GM19025 (cell line): ENCODE results near the gene DCC.

Experiments used
- ATAC-seq: cut with Tn5 transposase; IDR thresholded peaks from one replicate; pipeline ENCODE4 v1.9.1; 2021; ENCODE audit warnings: mild to moderate bottlenecking, low read depth, moderate library complexity; ENCODE audit not compliant: unreplicated experiment

DCC gene

GRCh38 chr18:52747869-52748268 is 407.9 kb downstream of the DCC start:
- ATAC-seq = no peak

DNA sequence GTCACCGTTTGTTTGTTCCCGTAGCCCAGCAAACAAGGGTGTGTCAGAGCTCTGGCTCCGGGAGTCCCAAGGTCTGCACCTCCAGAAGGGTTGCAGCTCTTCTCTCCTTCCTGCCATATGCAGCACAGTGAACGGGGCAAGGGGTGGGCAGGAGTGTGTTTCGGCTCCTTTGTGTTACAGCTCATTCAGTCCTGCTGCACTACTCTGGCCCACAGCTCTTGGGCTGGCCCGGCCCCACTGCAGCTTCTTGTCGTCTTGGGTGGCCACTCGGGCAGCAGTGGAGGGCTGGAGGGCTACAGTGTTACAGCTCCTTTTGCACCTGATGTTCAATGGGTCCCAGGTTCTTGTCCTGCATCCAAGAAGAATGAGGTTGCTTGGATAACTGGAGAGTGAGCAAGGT is 408.3 kb downstream of the DCC start:
- ATAC-seq = no peak

- ATAC-seq = no peak
These were observed 409.5 kb downstream of the DCC start for GRCh38 chr18:52749542-52749941.

DNA sequence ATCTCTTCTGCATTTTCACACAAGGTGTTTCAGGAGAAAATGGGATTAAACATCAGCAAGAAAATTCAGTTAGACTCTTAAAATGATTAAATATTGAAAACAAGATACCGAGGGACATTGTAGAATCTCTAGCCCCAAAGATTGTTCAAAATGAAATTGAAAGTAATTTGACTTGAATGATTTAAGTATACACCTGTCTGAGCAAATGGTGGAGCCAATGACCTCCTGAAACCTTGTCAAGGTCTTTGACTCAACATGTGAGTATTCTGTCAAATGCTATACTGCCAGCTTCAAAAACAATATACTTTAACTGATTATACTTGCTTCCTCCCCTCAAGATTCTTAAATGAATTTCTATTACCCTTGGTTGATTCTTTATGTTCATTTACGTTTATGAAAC is 411.0 kb downstream of the DCC start:
- no peak for ATAC-seq

GRCh38 chr18:52764316-52764715 is 424.3 kb downstream of the DCC start:
- ATAC-seq = no peak

GRCh38 chr18:52766002-52766545 is 426.1 kb downstream of the DCC start:
- no peak for ATAC-seq

- ATAC-seq = no peak
These were observed 441.1 kb downstream of the DCC start for GRCh38 chr18:52781113-52781512.

GRCh38 chr18:52791321-52791720 is 451.3 kb downstream of the DCC start:
- ATAC-seq = no peak

GRCh38 chr18:52812834-52813233 is 472.8 kb downstream of the DCC start:
- ATAC-seq = no peak

- no peak for ATAC-seq
These were observed 473.8 kb downstream of the DCC start for GRCh38 chr18:52813635-52814416.

DNA sequence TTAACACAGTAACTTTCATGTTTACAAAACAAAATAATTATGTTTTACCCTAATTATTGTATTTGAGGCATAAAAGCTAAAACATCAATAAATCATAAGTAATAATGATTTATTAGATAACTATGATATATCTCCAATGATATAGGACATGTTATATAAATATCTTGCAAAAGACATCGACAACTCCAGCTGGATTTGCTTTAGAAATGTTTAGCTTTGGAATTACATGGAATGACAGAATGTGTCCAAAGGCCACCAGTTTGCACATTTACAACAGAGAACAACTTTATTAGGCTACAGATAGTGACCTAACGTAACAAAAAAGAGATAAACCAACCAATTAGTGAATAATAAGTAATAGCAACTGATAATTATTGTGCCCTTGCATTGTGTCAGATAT is 475.7 kb downstream of the DCC start:
- no peak for ATAC-seq

GRCh38 chr18:52816121-52816520 is 476.1 kb downstream of the DCC start:
- ATAC-seq = no peak

DNA sequence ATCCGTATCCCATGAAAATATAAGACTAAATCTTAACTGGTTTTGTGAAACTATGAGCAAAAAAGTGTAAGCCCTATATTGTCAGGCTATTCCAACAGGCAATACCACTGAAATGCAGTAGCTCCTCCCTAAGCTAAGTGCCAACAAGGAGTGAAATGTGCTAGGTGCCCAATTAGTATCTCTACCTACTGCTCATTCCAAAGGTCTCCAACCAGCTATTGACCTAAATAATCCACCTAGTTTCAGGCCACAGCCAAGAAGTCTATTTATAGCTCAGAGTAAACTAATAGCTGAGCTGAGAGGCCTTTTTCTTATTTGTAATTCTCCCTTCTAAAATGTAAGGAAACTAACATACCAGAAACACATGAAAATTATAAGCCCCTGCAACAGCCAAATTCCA is 482.2 kb downstream of the DCC start:
- no peak for ATAC-seq

GRCh38 chr18:52824126-52824525 is 484.1 kb downstream of the DCC start:
- ATAC-seq = no peak

DNA sequence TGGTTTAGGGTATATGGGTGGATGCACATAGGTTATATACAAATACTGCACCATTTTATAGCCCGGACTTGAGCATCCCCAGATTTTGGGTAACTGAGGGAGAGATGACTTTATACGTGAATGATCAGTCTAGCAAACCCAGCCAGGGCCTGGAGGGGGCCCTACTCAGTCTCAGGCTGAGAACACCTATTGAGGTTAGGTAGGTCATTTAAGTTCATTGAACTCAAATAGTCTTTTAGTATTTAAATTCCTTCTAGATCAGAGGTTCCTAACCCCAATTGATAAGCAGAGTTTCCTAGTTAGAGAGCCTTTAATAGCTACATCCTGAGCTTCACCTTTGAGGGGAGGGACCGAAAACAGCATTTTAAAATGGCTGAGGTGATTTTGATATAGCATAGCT is 487.0 kb downstream of the DCC start:
- ATAC-seq = no peak

- no peak for ATAC-seq
These were observed 489.3 kb downstream of the DCC start for GRCh38 chr18:52829320-52829719.

DNA sequence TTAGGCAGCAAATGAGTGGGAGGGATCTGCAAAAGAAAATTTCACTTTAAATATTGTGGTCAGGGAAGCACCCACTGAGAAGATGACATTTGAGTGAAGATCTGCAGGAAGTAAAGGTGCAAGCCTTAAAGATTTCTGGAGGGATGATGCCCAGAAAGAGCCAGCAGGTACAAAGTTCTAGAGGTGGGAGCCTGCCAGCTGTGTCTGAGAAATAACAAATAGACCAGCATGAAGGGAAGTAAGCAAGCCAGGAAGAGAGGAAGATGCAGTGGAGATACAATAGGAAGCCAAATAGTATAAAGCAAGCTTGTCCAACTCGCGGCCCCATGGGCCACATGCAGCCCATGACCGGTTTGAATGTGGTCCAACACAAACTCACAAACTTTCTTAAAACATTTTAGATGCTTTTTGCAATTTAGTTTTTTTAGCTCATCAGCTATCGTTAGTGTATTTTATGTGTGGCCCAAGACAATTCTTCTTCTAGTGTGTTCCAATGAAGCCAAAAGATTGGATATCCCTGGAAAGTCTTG is 489.9 kb downstream of the DCC start:
- ATAC-seq = no peak

DNA sequence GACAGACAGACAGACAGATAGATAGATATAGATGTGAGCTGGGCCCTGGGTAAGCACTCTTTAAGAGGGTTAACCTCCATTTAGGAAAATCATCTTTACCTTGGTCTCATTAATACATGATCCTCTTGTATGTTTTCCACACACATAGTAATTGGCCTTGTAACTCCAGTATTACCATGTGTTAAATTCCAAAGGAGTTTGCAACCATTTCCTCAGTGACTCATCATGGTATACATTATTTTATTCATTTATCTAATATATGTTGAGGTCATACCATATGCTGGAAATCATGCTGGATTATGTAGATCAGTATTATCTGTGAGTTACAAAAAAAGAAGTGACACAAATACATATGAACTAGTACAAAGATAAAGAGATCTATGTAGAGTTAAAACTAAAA is 504.3 kb downstream of the DCC start:
- no peak for ATAC-seq

DNA sequence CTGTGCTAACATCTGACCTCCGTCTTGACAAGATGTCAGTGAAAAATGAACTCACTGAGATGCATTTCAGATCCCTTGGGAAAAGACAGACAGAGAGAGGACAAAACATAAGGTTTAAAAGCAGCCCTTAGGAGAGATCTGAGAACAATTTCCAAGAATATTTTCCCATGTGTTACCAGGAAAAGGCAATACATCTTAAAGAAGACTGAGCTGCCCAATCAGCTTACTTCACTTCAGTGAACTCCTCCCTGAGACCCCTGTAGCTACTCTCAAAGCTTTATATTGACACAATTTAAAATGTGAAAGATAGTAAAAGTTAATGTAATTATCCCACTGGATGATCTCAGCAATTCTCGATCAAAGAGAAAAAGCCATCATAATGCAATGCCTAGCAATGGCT is 505.0 kb downstream of the DCC start:
- no peak for ATAC-seq

GRCh38 chr18:52850031-52850560 is 510.1 kb downstream of the DCC start:
- ATAC-seq = no peak

DNA sequence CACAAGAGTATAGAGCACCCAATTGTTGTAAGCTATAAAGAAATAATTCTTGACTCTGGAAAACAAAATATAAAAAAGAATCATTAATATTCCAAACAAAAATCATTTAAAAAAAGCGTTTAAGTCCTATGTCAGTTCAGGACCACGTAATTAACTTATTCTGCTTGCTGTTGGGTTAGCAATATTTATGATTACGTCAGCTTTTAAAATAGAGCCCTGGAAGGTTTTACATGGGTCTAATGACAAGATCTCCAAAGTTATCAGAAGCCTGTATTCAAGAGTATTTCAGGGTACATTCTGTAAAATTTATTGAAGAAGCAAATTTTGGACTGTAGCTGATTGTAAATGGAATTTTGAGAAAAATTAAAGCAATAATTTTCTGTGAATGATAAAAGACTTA is 521.6 kb downstream of the DCC start:
- no peak for ATAC-seq

GRCh38 chr18:52869349-52869923 is 529.4 kb downstream of the DCC start:
- no peak for ATAC-seq
